NCI-H524 (cell line): ENCODE measurements around the gene GJA4.
"Not testable (repeated sequence)": the region's sequence is repeated elsewhere in the genome, so short reads cannot be mapped to it uniquely, and the experiment has no call there.

Experiments used
- DNase-seq, 2 experiments: peaks; one replicate each; lab custom pipeline; 2025; lab: John Stamatoyannopoulos, UW

The GJA4 gene

DNA sequence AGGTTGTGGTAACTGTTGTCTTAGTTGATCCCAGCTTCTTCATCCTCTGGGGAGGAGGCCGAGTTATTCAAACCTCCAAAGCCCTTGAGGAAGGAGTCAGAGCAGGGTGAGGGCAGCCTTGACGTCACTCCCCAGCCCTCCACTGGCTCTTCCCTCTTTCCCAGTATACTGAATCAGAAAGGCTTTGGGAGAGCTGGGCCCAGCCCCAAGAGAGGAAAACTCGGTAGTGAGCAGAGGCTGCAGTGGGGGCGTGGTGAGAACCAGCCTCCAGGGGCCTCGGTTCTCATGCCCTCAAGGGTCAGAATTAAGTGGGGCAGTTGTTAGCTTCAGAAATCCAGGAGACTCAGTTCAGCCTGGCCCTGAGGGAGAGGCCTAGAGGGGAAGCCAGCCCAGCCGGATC is 1.8 kb upstream of the GJA4 start:
- DNase-seq: no peak

DNA sequence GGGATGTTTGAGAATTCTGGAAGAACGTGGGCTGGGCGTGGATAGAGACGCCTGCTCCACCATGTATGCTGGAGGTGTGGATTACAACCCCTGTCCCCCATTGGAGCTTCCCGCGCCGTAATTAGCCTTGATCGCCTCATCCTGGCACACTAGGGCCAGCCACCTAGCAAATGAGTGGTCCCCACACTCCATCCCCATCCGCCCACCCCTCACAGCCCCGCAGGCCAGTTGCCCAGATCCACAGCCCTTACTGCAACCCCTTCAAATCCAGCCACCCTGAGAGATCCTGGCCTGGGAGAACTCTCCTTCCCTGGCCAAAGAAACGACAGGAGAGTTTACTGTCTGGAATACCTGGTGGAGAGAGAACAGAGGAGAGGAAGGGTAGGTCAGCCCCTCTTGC is 375 bp upstream of the GJA4 start:
- DNase-seq: no peak

DNA sequence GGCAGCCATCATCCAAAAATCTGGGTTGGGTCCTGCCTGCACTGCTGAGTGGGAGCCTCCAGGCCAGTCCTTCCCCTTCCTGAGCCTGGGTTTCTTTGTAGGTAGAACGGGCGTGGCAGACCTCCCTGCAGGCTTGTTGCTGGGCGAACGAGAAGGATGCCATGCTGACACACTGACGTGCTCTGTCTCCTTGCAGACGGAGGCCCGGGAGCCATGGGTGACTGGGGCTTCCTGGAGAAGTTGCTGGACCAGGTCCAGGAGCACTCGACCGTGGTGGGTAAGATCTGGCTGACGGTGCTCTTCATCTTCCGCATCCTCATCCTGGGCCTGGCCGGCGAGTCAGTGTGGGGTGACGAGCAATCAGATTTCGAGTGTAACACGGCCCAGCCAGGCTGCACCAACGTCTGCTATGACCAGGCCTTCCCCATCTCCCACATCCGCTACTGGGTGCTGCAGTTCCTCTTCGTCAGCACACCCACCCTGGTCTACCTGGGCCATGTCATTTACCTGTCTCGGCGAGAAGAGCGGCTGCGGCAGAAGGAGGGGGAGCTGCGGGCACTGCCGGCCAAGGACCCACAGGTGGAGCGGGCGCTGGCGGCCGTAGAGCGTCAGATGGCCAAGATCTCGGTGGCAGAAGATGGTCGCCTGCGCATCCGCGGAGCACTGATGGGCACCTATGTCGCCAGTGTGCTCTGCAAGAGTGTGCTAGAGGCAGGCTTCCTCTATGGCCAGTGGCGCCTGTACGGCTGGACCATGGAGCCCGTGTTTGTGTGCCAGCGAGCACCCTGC is 1.4 kb downstream of the GJA4 start:
- DNase-seq: no peak

DNA sequence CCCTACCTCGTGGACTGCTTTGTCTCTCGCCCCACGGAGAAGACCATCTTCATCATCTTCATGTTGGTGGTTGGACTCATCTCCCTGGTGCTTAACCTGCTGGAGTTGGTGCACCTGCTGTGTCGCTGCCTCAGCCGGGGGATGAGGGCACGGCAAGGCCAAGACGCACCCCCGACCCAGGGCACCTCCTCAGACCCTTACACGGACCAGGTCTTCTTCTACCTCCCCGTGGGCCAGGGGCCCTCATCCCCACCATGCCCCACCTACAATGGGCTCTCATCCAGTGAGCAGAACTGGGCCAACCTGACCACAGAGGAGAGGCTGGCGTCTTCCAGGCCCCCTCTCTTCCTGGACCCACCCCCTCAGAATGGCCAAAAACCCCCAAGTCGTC is 2.0 kb downstream of the GJA4 start:
- no peak for DNase-seq

DNA sequence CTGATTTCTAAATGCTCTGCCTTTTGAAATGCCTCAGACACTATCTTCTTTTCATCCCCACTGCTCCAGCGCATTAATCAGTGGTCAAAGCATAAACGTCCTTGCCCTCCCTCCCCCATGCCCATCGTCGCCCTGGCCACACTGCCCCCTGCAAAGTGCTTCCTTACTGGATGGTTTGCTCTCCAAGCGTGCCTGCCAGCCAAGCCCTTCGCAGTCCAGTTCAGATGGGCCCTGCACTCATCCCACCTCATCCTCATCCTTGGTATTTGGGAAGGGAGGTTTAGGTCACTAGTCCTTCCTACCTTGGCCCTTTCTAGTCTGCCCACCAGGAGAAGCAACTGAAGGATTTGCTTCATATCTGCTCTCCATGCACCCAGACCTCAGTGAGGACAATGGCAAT is 3.1 kb downstream of the GJA4 start:
- DNase-seq: no peak

DNA sequence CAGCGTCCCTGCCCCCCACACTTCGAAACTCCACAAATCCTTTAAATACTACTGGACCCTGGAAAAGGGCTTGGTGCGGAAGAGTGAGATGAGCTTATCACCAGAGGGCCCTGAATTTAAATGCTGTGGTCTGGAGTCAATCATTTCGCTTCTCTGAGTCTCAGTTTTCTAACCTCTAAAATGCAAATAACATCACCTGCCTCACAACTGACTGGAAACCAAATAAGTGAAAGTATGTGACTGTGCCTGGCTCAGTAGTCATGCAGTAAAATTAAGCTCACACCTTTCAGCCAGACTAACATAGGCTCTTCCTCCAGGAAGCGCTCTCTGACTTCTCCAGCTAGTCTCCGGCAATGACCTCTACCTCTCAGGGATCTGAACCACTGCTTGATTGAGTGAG is 4.2 kb downstream of the GJA4 start:
- DNase-seq: no peak

DNA sequence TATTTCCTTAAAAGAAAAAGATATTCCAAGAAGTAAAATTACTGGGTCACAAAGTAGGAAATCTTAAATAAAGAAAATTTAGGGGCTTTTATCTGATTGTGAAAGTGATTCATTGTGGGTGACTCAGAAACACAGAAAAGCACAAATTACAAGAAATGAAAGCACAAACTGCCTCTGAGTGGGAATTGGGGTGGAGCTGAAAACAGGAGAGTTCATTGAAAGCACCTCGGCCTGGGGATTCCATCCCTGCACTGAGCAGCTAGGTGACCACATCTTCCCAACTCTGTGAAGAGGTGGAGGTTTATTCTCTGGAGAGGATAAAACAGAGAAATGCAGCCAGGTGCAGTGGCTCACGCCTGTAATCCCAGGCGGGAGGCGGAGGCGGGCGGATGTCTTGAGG is 7.4 kb downstream of the GJA4 start:
- no peak for DNase-seq

DNA sequence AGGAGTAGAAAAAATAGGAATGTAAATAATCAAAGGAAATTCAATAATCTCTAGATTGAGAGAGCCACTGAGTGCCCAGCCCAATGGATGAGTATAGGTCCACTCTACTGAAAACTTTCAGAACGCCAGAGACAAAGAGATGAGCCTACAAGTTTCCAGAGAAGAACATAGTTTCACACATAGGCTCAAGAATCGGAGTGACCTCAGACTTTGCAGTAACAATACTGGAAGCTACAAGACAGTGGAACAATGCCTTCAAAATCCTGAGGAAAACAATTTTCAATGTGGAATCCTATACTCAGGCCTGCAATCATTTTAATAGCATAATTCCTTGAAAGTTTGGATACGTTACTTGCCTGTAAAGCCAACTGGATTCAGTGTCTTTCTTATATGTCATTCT is 11.0 kb downstream of the GJA4 start:
- DNase-seq: no peak

DNA sequence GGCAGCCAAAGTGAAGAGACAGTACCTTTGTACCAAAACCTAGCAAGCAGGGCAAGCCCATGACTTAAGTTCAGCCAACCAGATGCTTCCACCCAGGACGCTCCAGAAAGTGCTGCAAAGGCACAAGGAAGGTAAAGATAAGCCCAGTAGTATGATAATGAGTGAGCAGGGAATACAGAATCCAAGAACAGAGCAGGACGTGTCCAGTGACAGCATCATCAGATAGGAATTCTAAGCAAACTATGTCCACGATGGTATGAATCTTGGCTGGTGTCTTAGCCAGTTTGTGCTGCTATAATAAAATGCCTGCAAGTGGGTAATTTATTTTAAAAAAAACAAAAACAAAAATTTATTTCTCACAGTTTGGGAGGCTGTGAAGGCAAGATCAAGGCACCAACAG is 13.6 kb downstream of the GJA4 start:
- DNase-seq: no peak

DNA sequence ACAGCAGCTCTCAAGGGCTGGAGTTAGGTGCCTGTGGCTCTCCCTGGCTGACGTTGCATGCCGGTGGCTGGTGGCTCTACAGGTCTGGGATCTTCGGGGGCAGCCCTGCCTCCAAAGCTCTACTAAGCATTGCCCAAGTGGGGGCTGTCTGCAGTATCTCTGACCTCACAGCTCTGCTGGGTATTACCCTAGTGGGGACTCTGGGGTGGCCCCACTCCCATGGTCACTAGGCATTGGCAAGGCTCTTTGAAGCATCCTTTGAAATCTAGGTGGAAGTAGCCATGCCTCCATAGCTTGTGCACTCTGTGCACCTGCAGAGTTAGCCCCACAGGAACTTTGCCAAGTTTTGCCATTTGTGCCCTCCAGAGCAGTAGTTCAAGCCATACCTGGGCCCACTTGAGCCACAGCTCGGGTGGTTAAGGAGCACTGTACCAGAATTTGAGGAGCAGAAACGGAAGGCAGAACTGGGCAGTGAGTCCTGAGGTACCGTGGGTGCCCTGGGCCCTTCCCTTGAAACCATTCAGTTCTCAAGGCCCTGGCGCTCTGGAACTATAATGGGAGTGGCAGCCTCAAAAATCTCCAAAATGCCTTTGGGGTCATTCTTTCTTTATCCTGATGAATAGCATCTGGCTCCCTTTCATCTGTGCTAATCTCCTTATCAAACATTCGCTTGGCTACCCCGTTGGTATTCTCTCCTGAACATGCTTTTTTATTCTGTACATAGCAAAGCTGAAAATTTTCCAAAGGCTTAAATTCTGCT is 15.4 kb downstream of the GJA4 start:
- no peak for DNase-seq

DNA sequence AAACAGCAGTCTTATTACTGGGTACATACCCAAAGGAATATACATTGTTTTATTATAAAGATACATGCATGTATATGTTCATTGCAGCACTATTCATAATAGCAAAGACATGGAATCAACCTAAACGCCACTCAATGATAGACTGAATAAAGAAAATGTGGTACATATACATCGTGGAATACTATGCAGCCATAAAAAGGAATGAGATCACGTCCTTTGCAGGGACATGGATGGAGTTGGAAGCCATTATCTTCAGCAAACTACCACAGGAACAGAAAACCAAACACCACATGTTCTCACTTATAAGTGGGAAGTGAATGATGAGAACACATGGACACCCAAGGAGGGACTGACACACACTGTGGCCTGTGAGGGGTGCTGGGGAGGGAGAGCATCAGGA is 18.0 kb downstream of the GJA4 start:
- DNase-seq: not testable (repeated sequence)

DNA sequence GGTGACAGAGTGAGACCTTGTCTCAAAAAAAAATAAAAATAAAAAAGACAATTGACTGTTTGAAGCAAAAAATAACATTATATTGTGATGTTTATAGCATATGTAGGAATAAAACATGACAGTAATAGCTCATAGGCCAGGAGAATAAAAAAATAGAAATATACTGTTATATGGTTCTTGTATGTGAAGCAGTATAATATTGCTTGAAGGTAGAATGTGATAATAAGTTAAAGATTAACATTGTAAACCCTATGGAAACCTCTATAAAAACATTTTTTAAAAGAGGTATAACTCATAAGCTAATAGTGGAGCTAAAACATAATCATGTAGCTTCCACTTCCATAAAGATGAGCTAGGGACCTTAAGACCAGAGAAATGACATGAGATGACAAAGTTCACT is 23.5 kb downstream of the GJA4 start:
- no peak for DNase-seq

DNA sequence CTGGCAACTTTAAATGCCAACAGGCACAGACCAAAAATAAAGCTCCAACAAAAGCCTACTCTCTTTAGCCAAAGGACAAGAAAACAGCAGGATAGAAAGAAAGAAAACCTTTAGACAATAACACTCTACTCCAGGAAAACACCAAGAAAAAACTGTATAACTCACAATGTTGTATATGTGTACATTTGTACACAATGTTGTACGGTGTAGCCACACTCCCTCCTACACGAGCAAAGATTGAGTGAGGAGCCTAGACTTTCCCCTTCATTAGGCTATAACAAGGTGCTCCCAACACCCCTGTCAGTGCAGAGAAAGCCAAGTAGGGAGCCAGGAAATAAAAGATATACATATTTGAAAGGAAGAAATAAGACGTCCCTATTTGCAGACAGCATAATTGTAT is 24.0 kb downstream of the GJA4 start:
- DNase-seq: no peak

DNA sequence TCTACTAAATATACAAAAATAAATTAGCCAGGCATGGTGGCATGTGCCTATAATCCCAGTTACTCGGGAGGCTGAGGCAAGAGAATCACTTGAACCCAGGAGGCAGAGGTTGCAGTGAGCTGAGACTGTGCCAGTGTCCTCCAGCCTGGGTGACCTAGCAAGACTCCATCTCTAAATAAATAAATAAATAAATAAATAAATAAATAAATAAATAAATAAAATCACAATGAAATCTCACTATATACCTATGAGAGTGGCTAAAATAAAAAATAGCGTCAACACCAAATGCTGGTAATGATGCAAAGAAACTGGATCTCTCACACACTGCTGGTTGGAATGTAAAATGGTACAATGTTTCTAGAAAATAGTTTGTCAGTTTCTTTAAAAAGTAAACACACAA is 26.1 kb downstream of the GJA4 start:
- DNase-seq: not testable (repeated sequence)

DNA sequence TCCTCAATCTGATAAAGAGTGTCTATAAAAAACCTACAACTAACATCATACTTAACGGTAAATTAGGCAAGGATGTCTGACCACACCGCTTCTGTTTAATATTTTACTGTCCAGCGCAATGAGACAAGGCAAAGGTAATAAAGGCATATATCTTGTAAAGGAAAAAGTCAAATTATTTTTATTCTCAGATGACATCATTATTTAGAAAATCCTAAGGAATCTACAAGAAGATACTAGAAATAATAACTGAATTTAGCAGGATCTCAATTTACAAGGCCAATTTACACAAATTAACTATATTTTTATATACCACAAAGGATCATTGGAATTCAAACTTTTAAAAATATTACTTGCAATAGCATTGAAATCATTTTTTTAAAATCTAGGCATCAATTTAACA is 29.4 kb downstream of the GJA4 start:
- DNase-seq: no peak

DNA sequence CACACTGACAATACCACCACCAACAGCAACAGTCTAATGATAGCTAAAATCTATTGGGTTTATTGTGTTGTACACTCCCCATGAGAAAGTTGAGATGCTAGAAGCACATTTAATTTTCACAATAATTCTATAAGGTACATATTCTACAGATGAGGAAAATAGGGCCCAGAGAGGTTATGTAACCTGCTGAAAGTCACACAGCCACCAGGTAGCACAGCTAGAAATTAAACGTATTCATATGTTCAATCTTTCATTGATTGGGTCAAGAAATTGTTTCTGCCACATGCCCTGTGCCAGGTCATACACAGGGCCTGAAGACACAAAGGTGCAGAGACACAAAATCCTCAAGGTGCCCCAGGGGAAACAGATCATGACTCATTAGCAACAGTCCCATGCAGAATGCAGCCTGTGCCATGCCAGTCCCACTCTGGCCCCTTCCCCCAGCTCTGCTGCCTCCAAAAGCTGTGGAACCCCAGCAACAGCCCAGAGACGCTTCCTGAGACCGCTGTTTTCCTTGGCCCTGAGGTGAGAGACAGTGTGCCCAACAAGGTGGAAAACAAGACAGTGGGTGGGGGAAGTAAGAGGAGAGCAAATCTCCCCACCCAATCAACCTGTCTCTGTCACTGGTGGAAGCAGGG is 32.1 kb downstream of the GJA4 start:
- DNase-seq: no peak

DNA sequence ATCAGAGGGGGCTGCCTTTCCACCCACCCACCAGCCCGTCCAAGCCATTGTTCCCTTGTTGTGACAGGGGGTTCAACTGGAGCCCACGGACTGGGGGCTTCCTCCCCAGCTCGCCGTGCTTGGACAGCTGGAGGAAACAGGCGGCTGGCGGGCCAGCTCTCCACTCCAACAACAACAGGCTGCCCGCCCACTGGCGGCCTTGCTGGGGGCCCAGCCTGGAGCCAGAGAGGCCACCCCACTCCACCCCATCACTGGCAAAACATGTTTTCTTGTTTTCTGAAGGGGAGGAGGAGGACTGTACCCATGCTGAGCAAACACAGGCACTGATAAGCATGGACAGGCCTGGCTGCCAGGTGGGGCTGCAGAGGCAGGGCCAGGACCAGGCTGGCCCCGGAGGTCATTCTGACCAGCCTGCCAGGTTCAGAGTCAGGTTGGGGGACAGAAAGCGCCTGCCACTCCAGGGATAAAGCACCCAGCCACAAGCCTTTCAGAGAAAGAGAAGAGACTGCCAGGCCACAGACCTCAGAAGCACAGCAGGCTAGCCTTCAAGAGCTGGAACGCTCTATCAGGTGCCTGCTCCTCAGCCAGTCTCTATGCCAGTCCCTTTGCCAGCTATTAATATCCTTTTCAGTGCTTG is 32.8 kb downstream of the GJA4 start:
- DNase-seq: no peak

DNA sequence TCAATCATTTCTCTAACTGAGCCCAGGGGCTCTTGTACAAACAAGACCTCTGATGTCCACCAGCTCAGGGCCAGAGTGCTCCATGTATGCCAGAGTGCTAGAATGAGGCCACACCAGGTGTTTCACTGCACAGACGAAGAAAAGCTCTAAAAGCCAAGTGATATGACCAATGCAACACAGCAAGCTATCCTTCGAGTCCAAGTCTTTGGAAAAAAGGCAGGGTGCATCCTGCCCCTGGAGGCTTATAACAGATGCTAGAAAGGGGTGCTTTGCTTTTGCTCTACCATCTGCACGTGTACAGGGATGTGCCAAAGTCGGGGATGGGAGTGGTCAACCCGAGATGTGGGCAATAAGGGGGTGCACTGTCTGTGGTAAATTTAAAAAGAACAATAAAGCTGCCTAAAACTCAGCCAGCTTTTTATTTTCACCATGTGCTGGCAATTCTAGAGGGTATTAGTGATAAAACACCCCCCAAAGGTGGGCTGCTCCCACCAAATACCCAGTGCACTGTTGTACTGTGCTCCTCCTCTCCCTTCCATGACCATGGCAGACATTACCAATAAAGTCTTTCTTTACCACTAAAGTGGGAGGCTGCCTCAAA is 34.6 kb downstream of the GJA4 start:
- DNase-seq: no peak

DNA sequence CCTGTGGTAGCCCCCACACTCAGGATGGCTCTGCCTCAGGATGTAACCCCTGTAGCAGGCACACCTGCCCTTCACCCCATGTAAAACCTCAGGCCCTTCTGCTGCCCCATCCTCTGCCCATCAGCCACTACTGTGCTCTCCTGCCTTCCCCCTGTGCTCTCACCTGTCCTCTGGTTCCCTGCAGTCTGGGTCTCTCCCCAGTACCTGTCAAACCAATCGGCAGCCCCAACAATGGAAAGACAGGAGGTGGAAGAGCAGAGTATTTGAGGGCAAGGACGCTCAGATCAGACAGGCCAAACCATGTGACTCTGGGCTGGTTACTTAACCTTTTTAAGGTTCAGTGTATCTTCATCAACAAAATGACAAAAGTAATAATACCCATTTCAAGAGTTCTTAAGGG is 35.8 kb downstream of the GJA4 start:
- DNase-seq: no peak

DNA sequence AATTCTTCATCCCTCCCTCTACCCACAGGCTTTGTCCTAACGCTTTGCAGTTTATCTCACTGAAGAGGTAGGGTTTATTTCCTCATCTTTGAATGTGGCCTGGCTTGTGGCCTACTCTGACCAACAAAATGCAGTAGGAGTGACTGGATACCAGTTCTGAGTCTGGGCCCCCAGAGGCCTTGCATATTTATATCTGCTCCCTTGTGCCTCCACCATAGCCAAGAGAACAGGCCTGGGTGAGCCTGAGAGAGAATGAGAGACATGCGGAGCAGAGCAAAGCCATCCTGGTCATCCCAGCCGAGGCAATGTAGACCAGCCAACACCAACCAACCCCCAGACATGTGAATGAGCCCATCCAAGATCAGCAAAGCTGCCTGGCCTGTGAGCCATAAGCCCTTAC is 36.5 kb downstream of the GJA4 start:
- no peak for DNase-seq

DNA sequence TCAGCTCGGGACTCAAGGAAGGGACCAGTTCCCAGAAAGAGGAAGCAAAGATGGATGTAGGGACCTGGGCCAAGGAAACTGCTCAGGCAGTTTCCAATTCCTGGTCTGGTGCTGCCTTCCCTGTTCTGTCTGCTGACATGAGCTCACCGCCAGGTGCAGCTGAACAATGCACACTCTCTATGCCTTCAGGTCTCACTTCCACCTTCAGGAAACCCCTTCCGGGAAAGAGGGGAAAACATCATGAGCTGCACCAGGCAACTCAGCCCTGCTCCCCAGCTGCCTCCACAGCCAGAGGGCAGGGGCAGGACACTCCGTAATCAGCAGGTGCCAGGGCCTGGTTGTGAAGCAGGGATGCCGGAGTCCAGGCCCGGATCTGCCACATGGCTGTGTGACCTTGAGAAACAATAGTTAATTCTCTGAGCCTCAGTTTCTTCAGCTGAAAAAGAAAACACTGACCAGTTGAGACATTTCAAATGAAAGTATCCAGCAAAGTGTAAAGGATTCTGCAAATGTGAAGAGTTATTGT is 39.0 kb downstream of the GJA4 start:
- DNase-seq: no peak

DNA sequence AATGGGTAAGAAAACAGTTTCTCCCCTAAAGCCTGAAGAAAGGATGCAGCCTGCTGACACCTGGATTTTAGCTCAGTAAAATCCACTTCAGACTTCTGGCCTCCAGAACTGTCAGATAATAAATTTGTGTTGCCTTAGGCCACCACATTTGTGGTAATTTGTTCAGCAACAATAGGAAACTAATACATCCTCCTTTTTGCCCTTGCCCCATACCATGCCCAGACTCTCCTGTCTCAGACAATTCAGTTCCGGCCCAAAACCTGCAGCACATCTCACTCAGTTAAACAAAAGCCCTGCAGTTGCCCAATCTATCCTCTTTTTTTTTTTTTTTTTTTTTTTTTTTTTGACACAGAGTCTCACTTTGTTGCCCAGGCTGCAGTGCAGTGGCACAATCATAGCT is 40.9 kb downstream of the GJA4 start:
- DNase-seq: no peak
